Liver (tissue), 9 donors: ENCODE results near the gene EPS8L1. TPM values are rescaled to one million over a fixed set of nuclear protein-coding genes. Genes with fewer than 3 reads are reported as not detected.

Experiments
- DNase-seq: peaks from one replicate; pipeline ENCODE4 v3.0.0-alpha.2; 2017; ENCODE audit warnings: low spot score
- H3K27ac ChIP-seq, 2 donors: one replicate each; pipeline ENCODE4 v1.7.0; 2013; ENCODE audit warnings: inconsistent platforms in 2 of 2, low read length in 2 of 2, control low read depth in 1 of 2, low read depth in 1 of 2, mild to moderate bottlenecking in 1 of 2
- H3K27me3 ChIP-seq, 4 donors: one replicate each; pipeline versions ENCODE4 v1.6.1 to v1.7.0; 2013; ENCODE audit warnings: low read length in 3 of 4, inconsistent platforms in 1 of 4, mild to moderate bottlenecking in 1 of 4, moderate library complexity in 1 of 4; ENCODE audit not compliant: control insufficient read depth in 4 of 4, insufficient read depth in 4 of 4
- H3K36me3 ChIP-seq, 4 donors: one replicate each; pipeline versions ENCODE4 v1.6.1 to v1.7.0; 2013; ENCODE audit warnings: low read length in 3 of 4, mild to moderate bottlenecking in 3 of 4, low read depth in 1 of 4, moderate library complexity in 1 of 4; ENCODE audit not compliant: control insufficient read depth in 4 of 4, insufficient read depth in 3 of 4
- H3K4me1 ChIP-seq, 4 donors: one replicate each; pipeline versions ENCODE4 v1.6.1 to v1.7.0; 2013; ENCODE audit warnings: low read length in 3 of 4, mild to moderate bottlenecking in 3 of 4, moderate library complexity in 1 of 4; ENCODE audit not compliant: control insufficient read depth in 4 of 4, insufficient read depth in 4 of 4
- H3K4me3 ChIP-seq, 3 donors: one replicate each; pipeline versions ENCODE4 v1.6.1 to v1.7.0; 2013; ENCODE audit warnings: low read length in 3 of 3, control low read depth in 1 of 3, low read depth in 1 of 3, mild to moderate bottlenecking in 1 of 3
- H3K9ac ChIP-seq, 2 donors: one replicate each; pipeline ENCODE4 v1.7.0; 2013; ENCODE audit warnings: low read length in 2 of 2, mild to moderate bottlenecking in 2 of 2, moderate library complexity in 2 of 2, control low read depth in 1 of 2, low read depth in 1 of 2
- H3K9me3 ChIP-seq, 4 donors: one replicate each; pipeline versions ENCODE4 v1.6.1 to v1.7.0; 2013; ENCODE audit warnings: low read length in 3 of 4; ENCODE audit not compliant: control insufficient read depth in 4 of 4
- EGR1 ChIP-seq, 2 donors: IDR thresholded peaks; 2 replicates each; pipeline ENCODE4 v1.6.1; 2016 to 2018; ENCODE audit warnings: antibody characterized with exemption in 2 of 2, low read depth in 2 of 2
- FOXA1 ChIP-seq: IDR thresholded peaks from 2 replicates; pipeline ENCODE4 v1.6.1; 2016; ENCODE audit warnings: antibody characterized with exemption
- FOXA2 ChIP-seq: IDR thresholded peaks from 2 replicates; pipeline ENCODE4 v1.6.1; 2016; ENCODE audit warnings: antibody characterized with exemption
- GABPA ChIP-seq, 2 donors: IDR thresholded peaks in 1 of 2; conservative IDR thresholded peaks in 1 of 2; 2 replicates each; pipeline ENCODE4 v1.6.1; 2016; ENCODE audit warnings: antibody characterized with exemption in 2 of 2, mild to moderate bottlenecking in 1 of 2, moderate library complexity in 1 of 2
- HNF4A ChIP-seq, 2 donors: conservative IDR thresholded peaks; 2 replicates each; pipeline ENCODE4 v1.6.1; 2016; ENCODE audit warnings: antibody characterized with exemption in 2 of 2, mild to moderate bottlenecking in 2 of 2
- HNF4G ChIP-seq: IDR thresholded peaks from 2 replicates; pipeline ENCODE4 v1.6.1; 2016; ENCODE audit warnings: antibody characterized with exemption
- JUND ChIP-seq, 2 donors: IDR thresholded peaks; 2 replicates each; pipeline ENCODE4 v1.6.1; 2016; ENCODE audit warnings: antibody characterized with exemption in 2 of 2
- NR2F2 ChIP-seq: IDR thresholded peaks from 2 replicates; pipeline ENCODE4 v1.6.1; 2016; ENCODE audit warnings: antibody characterized with exemption
- RAD21 ChIP-seq, 2 donors: IDR thresholded peaks; 2 replicates each; pipeline ENCODE4 v1.6.1; 2016; ENCODE audit warnings: antibody characterized with exemption in 2 of 2, mild to moderate bottlenecking in 2 of 2
- RXRA ChIP-seq, 2 donors: IDR thresholded peaks; 2 replicates each; pipeline ENCODE4 v1.6.1; 2017 to 2018; ENCODE audit warnings: antibody characterized with exemption in 2 of 2, mild to moderate bottlenecking in 1 of 2
- SP1 ChIP-seq: IDR thresholded peaks from 2 replicates; pipeline ENCODE4 v1.6.1; 2018; ENCODE audit warnings: antibody characterized with exemption, mild to moderate bottlenecking
- TAF1 ChIP-seq: conservative IDR thresholded peaks from 2 replicates; pipeline ENCODE4 v1.6.1; 2016; ENCODE audit warnings: antibody characterized with exemption, mild to moderate bottlenecking
- YY1 ChIP-seq: IDR thresholded peaks from 2 replicates; pipeline ENCODE4 v1.6.1; 2016; ENCODE audit warnings: antibody characterized with exemption, mild to moderate bottlenecking
- WGBS: extraction: QIAGEN DNeasy Blood & Tissue Kit; methylation state at CpG from one replicate; pipeline ENCODE4 v1.1.7; 2013; 5-methylcytosine and 5-hydroxymethylcytosine counted together
- polyA plus RNA-seq, 2 donors: library from polyadenylated mRNA; stranded (reverse) in 1 of 2; unstranded in 1 of 2; fragments of 200-250 nt in 1 of 2; fragments of >200 nt in 1 of 2; fragmentation: Nextera tagmentation in 1 of 2; extraction: Ambion mirVana in 1 of 2; gene quantifications; one replicate each; pipeline versions ENCODE4 v1.2.1 to v1.2.3, GENCODE V29; 2013 to 2015
- total RNA-seq, 2 donors: library from RNA; depleted of rRNA; stranded (reverse); fragments of >200 nt; gene quantifications; one replicate each; pipeline ENCODE4 v1.2.3, GENCODE V29; 2014
- TF ChIP-seq, protein P1 (sequence below): IDR thresholded peaks from 2 replicates; pipeline ENCODE4 v1.6.1; 2016; ENCODE audit warnings: antibody characterized with exemption
- TF ChIP-seq, protein P2 (sequence below): fragments of 150-350 bp; IDR thresholded peaks from 2 replicates; pipeline ENCODE4 v1.5.1; 2017; ENCODE audit warnings: improper control_type of control experiment, low read depth, low read length; ENCODE audit not compliant: missing input control
- TF ChIP-seq, protein P3 (sequence below): IDR thresholded peaks from 2 replicates; pipeline ENCODE4 v1.6.1; 2016; ENCODE audit warnings: antibody characterized with exemption
- TF ChIP-seq, protein P4 (sequence below): IDR thresholded peaks from 2 replicates; pipeline ENCODE4 v1.6.1; 2016; ENCODE audit warnings: antibody characterized with exemption, mild to moderate bottlenecking
- donor health status: healthy.
- donor health status: healthy.
- donor health status: healthy.
- donor health status: healthy.
- donor health status: healthy.

Gene EPS8L1
- total and polyA plus RNA-seq, 4 donors: 0.40 to 1.5 (median 0.87) TPM

DNA sequence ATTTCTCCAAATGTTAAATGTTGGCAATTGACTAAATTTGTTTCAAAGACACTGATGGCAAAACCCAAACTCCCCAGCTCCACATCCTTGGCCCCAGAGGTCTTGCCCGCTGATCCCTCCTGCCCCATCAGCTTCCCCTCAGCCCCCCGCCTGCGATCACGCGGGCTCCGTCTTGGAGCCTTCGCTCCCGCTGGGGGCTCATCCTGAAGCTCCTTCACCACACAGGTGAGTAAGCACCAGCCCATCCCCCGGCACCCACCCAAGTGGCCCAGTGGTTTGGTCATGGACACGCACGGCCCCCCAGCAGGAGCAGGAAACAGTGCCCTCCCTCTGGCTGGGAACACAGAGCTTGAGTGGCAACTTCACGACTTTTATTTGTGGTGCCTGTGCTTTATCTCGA lies 14.9 kb downstream of the EPS8L1 start:
- H3K27ac ChIP-seq: no peak overlapping the region
- peaks cover 0 to under 1% (median 0%) of the 10 kb centered on the region in 4 donors for H3K27me3 ChIP-seq
- no peak overlapping the region for H3K4me3 ChIP-seq
- peaks cover 3 to 16% (median 10%) of the 10 kb centered on the region in 4 donors for H3K4me1 ChIP-seq
- TF ChIP-seq EGR1 (IDR thresholded peaks at IDR 0.05; ENCODE audit: low read depth in 2 of 2): no peak
- no peaks in the 10 kb centered on the region for H3K9me3 ChIP-seq
- no peak overlapping the region for H3K9ac ChIP-seq
- peaks cover 0 to 29% (median 9%) of the 10 kb centered on the region in 4 donors for H3K36me3 ChIP-seq
- no peak for DNase-seq
- WGBS: 96% methylated on average over 13 of the region's 13 CpGs

DNA sequence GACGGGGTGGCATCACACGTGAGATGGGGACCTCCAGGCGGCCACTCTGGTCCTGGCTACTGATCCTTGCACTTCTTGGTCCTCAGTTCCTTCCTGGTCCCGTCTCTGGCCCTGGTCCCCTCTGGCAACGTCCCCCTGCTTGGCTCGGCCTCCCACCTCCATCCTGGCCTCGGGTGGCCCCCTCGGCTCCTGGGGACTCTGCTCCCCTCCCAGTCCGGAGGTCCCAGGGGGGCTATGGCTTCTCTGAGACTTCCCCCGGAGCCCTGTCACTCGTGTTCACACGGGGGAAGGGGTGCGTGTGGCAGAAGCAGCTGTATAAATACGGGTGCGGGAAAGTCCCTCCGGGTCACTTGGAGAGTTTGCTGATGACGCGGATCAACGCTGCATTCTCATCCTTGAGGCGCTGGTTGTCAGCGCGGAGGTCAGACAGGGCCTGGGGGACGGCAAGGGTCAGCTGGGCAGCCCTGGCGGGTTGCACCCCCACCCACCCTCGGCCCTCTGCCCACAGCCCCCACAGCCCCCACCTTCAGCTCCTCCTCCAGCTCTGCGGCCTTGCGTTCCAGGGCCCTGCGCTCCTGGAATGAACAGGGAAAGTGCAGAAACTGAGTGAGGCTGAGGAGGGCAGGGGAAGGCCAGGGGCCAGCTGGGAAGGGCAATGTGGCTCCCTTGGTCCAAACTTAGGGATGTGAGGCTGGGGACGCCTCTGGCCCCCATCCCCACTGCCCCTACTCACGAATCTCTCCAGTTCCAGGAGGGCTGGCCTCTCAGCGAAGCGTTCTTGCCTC lies 15.6 kb downstream of the EPS8L1 start:
- Histone ChIP-seq H3K36me3 (peaks cover 0 to 32% (median 9%) of the 10 kb centered on the region in 4 donors), H3K9ac (no peak overlapping the region), H3K9me3 (no peaks in the 10 kb centered on the region), H3K27me3 (no peaks in the 10 kb centered on the region), H3K4me1 (peaks cover 3 to 16% (median 10%) of the 10 kb centered on the region in 4 donors), H3K27ac (no peak overlapping the region), H3K4me3 (no peak overlapping the region)
- TF ChIP-seq HNF4G: no peak
- no peak for TF ChIP-seq FOXA1
- no peak for TF ChIP-seq YY1
- TF ChIP-seq RXRA (IDR thresholded peaks at IDR 0.05): no peak
- no peak for DNase-seq
- 93% methylated on average over 32 of the region's 32 CpGs for WGBS

DNA sequence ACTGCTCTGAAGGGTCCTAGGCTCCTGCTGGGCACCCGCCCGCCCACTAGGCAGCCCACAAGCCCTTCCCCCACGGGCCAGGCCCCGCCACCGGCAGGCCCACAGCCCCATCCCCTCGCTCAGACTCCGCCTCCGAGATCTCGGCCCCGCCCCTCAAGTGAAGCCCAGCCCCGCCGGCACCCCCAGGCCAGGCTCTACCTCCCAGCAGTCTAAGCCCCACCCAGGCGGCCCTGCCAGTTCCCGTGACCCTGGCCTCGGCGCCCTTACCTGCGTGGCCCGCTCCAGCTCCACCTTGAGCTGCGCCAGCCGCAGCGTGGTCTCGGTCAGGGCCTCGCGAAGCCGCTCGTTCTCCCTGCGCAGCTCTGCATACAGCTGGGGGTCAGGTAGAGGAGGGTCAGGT lies 16.3 kb downstream of the EPS8L1 start:
- H3K27ac ChIP-seq: no peak overlapping the region
- H3K27me3 ChIP-seq: no peaks in the 10 kb centered on the region
- H3K4me3 ChIP-seq: no peak overlapping the region
- H3K4me1 ChIP-seq: peaks cover 3 to 12% (median 9%) of the 10 kb centered on the region in 4 donors
- WGBS: 90% methylated on average over 27 of the region's 27 CpGs
- peaks cover 0 to 32% (median 9%) of the 10 kb centered on the region in 4 donors for H3K36me3 ChIP-seq
- no peaks in the 10 kb centered on the region for H3K9me3 ChIP-seq
- no peak for DNase-seq
- no peak overlapping the region for H3K9ac ChIP-seq
- TF ChIP-seq SP1 (no peak), GABPA (IDR thresholded peaks at IDR 0.05 in 1 of 2, conservative IDR thresholded peaks at IDR 0.05 in 1 of 2) (no peak), YY1 (no peak), FOXA2 (no peak), NR2F2 (no peak), JUND (IDR thresholded peaks at IDR 0.05) (no peak), HNF4G (no peak), EGR1 (IDR thresholded peaks at IDR 0.05; ENCODE audit: low read depth in 2 of 2) (no peak), TAF1 (no peak), RAD21 (IDR thresholded peaks at IDR 0.05) (no peak), HNF4A (conservative IDR thresholded peaks at IDR 0.05) (no peak)
- TF ChIP-seq, protein P1, sequence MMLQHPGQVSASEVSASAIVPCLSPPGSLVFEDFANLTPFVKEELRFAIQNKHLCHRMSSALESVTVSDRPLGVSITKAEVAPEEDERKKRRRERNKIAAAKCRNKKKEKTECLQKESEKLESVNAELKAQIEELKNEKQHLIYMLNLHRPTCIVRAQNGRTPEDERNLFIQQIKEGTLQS: no peak
- TF ChIP-seq, protein P2, sequence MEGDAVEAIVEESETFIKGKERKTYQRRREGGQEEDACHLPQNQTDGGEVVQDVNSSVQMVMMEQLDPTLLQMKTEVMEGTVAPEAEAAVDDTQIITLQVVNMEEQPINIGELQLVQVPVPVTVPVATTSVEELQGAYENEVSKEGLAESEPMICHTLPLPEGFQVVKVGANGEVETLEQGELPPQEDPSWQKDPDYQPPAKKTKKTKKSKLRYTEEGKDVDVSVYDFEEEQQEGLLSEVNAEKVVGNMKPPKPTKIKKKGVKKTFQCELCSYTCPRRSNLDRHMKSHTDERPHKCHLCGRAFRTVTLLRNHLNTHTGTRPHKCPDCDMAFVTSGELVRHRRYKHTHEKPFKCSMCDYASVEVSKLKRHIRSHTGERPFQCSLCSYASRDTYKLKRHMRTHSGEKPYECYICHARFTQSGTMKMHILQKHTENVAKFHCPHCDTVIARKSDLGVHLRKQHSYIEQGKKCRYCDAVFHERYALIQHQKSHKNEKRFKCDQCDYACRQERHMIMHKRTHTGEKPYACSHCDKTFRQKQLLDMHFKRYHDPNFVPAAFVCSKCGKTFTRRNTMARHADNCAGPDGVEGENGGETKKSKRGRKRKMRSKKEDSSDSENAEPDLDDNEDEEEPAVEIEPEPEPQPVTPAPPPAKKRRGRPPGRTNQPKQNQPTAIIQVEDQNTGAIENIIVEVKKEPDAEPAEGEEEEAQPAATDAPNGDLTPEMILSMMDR: no peak
- TF ChIP-seq, protein P3, sequence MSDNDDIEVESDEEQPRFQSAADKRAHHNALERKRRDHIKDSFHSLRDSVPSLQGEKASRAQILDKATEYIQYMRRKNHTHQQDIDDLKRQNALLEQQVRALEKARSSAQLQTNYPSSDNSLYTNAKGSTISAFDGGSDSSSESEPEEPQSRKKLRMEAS: no peak
- TF ChIP-seq, protein P4, sequence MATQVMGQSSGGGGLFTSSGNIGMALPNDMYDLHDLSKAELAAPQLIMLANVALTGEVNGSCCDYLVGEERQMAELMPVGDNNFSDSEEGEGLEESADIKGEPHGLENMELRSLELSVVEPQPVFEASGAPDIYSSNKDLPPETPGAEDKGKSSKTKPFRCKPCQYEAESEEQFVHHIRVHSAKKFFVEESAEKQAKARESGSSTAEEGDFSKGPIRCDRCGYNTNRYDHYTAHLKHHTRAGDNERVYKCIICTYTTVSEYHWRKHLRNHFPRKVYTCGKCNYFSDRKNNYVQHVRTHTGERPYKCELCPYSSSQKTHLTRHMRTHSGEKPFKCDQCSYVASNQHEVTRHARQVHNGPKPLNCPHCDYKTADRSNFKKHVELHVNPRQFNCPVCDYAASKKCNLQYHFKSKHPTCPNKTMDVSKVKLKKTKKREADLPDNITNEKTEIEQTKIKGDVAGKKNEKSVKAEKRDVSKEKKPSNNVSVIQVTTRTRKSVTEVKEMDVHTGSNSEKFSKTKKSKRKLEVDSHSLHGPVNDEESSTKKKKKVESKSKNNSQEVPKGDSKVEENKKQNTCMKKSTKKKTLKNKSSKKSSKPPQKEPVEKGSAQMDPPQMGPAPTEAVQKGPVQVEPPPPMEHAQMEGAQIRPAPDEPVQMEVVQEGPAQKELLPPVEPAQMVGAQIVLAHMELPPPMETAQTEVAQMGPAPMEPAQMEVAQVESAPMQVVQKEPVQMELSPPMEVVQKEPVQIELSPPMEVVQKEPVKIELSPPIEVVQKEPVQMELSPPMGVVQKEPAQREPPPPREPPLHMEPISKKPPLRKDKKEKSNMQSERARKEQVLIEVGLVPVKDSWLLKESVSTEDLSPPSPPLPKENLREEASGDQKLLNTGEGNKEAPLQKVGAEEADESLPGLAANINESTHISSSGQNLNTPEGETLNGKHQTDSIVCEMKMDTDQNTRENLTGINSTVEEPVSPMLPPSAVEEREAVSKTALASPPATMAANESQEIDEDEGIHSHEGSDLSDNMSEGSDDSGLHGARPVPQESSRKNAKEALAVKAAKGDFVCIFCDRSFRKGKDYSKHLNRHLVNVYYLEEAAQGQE: no peak
